ENCODE data around the gene RNU4-1. TPM values are rescaled to one million over a fixed set of nuclear protein-coding genes. Genes with fewer than 3 reads are reported as not detected.
A peak's percentile ranks its signal among the peaks of the same experiment; 100 is the strongest.

Gene RNU4-1
- total RNA-seq, result under 0.01 TPM

GRCh38 chr12:120292661-120293531 is at the start of gene RNU4-1:
TSS of gene RNU4-1 (minus strand) at chr12:120293237.

GRCh38 chr12:120327593-120327992 is 34.6 kb upstream of the RNU4-1 start, which contains the start of gene PLA2G1B:
TSS of gene PLA2G1B (minus strand) at chr12:120327779. CDS start at chr12:120327753, 26 bp downstream.

DNA sequence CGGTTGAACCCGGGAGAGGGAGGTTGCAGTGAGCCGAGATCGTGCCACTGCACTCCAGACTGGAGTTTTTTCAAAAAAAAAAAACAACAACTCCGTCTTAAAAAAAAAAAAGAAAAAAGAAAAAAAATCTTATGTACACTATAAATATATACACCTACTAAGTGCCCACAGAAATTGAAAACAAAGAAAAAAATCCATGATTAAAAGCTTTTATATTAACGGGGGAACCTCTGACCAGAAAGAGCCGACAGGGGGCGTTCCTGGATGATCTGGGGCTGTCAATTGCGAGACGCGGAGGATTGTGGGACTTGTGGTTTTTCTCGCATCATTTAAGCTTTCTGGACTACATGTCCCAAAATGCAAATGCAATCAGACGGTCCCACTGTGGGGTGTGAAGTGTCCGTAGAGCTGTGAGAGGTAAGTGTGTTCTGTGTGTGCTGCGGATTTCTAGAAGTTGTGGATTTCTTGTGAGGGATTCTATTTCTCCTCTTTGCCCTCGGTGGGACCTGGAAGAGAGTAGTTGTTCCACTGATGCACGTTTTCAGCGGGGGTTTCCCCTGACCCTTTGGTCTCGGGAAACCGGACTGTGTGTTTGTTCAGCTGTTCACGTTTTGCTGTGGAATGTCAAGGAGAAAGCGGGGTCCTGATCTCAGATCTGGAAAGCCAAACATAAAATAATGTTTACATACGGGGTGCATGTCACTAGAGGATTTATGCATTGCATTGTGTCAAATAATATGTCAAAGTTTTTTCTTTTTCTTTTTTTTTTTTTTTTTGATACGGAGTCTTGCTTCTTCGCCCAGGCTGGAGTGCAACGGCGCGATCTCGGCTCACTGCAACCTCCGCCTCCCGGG is 9.2 kb upstream of the RNU4-1 start, which contains the start of gene SIRT4:
Gene SIRT4, plus strand, starts transcription at position 360 of the 854 bp plus-strand sequence. CDS start 1,241 bp downstream, outside the sequence.

DNA sequence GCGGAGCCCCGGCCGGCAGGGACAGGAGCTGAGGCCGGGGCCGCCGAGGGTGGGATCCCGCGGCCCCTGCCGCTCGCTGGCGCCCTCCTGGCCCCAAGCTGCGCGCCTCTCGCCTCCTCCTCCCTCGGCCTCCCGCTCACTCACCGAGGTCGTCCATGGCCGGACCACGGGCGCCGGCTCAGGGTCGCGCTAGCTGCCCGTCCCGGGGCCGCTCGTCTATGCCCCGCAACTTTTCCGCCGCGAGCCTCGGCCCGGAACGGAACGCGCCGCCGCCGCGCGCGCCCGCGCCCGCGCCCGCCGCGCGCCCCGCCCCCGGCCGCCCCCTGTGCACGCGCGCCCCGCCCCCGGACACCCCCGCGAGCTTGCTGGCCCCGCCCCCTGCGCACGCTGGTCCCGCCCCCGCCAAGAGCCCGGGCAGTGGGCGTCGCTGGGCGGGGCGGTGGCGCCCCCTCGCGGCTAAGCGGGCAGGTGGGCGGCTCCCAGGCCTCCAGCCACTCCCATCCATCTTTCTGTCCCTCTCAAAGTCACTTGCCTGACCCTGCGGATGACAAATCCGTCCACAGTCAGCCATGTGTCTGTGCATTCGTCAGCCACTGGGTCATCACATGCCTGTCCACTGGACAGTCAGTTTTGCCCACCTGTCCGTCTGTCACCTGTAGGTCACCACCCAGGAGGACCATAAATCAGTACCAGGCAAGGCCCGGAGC is 27.4 kb downstream of the RNU4-1 start, which contains the start of gene PXN:
Gene PXN, minus strand, starts transcription at position 258 of the 707 bp plus-strand sequence. Its CDS starts 101 bp downstream, at position 157.

Small RNA genes lying within 50 kb of the gene (small RNA-seq; reads per million reads assigned to genes)
- 648 reads per million, percentile 98 among the genes with 10 or more reads in this experiment for gene RNU4-1
- gene RNU4-2, result 1,411 reads per million, percentile 99 among the genes with 10 or more reads in this experiment
- gene RNU6-1088P, result not detected

Other genes with a start within 250 kb of the RNU4-1 start
- 28.6 TPM for gene RAB35, start 176.5 kb downstream of the RNU4-1 start, total RNA-seq
- 68.7 TPM for gene GCN1, start 98.5 kb downstream of the RNU4-1 start, total RNA-seq
- 1,513 TPM for gene RPLP0, start 92.1 kb downstream of the RNU4-1 start, total RNA-seq
- 5.8 TPM for gene PXN, start 27.5 kb downstream of the RNU4-1 start, total RNA-seq
- under 0.01 TPM for gene RNU4-2, start 1.3 kb downstream of the RNU4-1 start, total RNA-seq
- gene SIRT4, start 9.1 kb upstream of the RNU4-1 start, total RNA-seq, result 3.0 TPM
- gene PLA2G1B, start 34.5 kb upstream of the RNU4-1 start, total RNA-seq, result not detected
- gene MSI1, start 75.9 kb upstream of the RNU4-1 start, total RNA-seq, result 10.1 TPM
- 573 TPM for gene COX6A1, start 144.9 kb upstream of the RNU4-1 start, total RNA-seq
- gene TRIAP1, start 153.1 kb upstream of the RNU4-1 start, total RNA-seq, result 11.8 TPM
- gene GATC, start 153.2 kb upstream of the RNU4-1 start, total RNA-seq, result 35.1 TPM
- gene SRSF9, start 176.5 kb upstream of the RNU4-1 start, total RNA-seq, result 112 TPM
- 303 TPM for gene DYNLL1, start 202.9 kb upstream of the RNU4-1 start, total RNA-seq
- gene COQ5, start 235.9 kb upstream of the RNU4-1 start, total RNA-seq, result 30.9 TPM
- 144 TPM for gene RNF10, start 241.1 kb upstream of the RNU4-1 start, total RNA-seq